HG02571 (cell line): Measurements from ENCODE around the gene CWC27.
"Not testable (repeated sequence)": the region's sequence is repeated elsewhere in the genome, so short reads cannot be mapped to it uniquely, and the experiment has no call there.

Source experiments
- ATAC-seq: cut with Tn5 transposase; IDR thresholded peaks from one replicate; pipeline ENCODE4 v1.9.1; 2021; ENCODE audit warnings: mild to moderate bottlenecking, moderate library complexity; ENCODE audit not compliant: unreplicated experiment

The CWC27 gene

GRCh38 chr5:64914396-64914795, 145.7 kb downstream of the CWC27 start:
- ATAC-seq, result no peak

GRCh38 chr5:64918083-64918482, 149.4 kb downstream of the CWC27 start:
- no peak for ATAC-seq

GRCh38 chr5:64921386-64921785, 152.7 kb downstream of the CWC27 start:
- ATAC-seq, result no peak

GRCh38 chr5:64923151-64923685, 154.5 kb downstream of the CWC27 start:
- ATAC-seq, result no peak

GRCh38 chr5:64925123-64925522, 156.4 kb downstream of the CWC27 start:
- ATAC-seq, result no peak

- no peak for ATAC-seq
These were observed 161.1 kb downstream of the CWC27 start for GRCh38 chr5:64929833-64930232.

GRCh38 chr5:64930672-64931318, 162.1 kb downstream of the CWC27 start:
- no peak for ATAC-seq

GRCh38 chr5:64939422-64939771, 170.7 kb downstream of the CWC27 start:
- ATAC-seq, result not testable (repeated sequence)

- no peak for ATAC-seq
These were observed 171.2 kb downstream of the CWC27 start for GRCh38 chr5:64939772-64940510.

GRCh38 chr5:64942460-64942859, 173.7 kb downstream of the CWC27 start:
- ATAC-seq, result no peak

- no peak for ATAC-seq
These were observed 176.1 kb downstream of the CWC27 start for GRCh38 chr5:64944868-64945267.

GRCh38 chr5:64947031-64947430, 178.3 kb downstream of the CWC27 start:
- no peak for ATAC-seq

- no peak for ATAC-seq
These were observed 179.1 kb downstream of the CWC27 start for GRCh38 chr5:64947801-64948200.

- ATAC-seq, result no peak
These were observed 180.6 kb downstream of the CWC27 start for GRCh38 chr5:64949331-64949730.

- ATAC-seq, result no peak
These were observed 184.4 kb downstream of the CWC27 start for GRCh38 chr5:64952951-64953673.

GRCh38 chr5:64954518-64954917, 185.8 kb downstream of the CWC27 start:
- ATAC-seq, result no peak

GRCh38 chr5:64958757-64959391, 190.1 kb downstream of the CWC27 start:
- no peak for ATAC-seq

GRCh38 chr5:64963278-64963677, 194.5 kb downstream of the CWC27 start:
- no peak for ATAC-seq

- no peak for ATAC-seq
These were observed 199.9 kb downstream of the CWC27 start for GRCh38 chr5:64968591-64969110.

GRCh38 chr5:64969578-64969977, 200.8 kb downstream of the CWC27 start:
- no peak for ATAC-seq

GRCh38 chr5:64971513-64971912, 202.8 kb downstream of the CWC27 start:
- ATAC-seq, result no peak
